Lower lobe of right lung (tissue), 2 donors: ENCODE data around the gene SMTNL2. TPM values are rescaled to one million over a fixed set of nuclear protein-coding genes. Genes with fewer than 3 reads are reported as not detected.

Source experiments
- ATAC-seq, 2 donors: fragments of 200-7000 bp; cut with Tn5 transposase; one replicate each; pipeline ENCODE4 v1.9.1; 2020 to 2022; ENCODE audit warnings: mild to moderate bottlenecking in 2 of 2, moderate library complexity in 2 of 2
- DNase-seq: peaks from one replicate; pipeline ENCODE4 v3.0.0-alpha.2; 2020
- H3K27ac ChIP-seq: fragments of 200-600 bp; one replicate; pipeline ENCODE4 v1.8.0; 2022
- H3K27me3 ChIP-seq: fragments of 200-600 bp; one replicate; pipeline ENCODE4 v1.8.0; 2022; ENCODE audit warnings: low read depth
- H3K36me3 ChIP-seq: fragments of 200-600 bp; one replicate; pipeline ENCODE4 v1.8.0; 2022; ENCODE audit warnings: mild to moderate bottlenecking
- H3K4me1 ChIP-seq: fragments of 200-600 bp; one replicate; pipeline ENCODE4 v1.8.0; 2022
- H3K4me3 ChIP-seq: fragments of 200-600 bp; one replicate; pipeline ENCODE4 v1.8.0; 2022; ENCODE audit warnings: mild to moderate bottlenecking
- H3K9me3 ChIP-seq: fragments of 200-600 bp; one replicate; pipeline ENCODE4 v1.8.0; 2022
- intact Hi-C: fragments of 100-400 bp; cut with DNase I; formaldehyde crosslinking; loops from one replicate; pipeline ENCODE4 v1.11.0; 2022
- total RNA-seq: library from RNA; stranded (reverse); fragmentation: NEBNext Ultra II Directional; extraction: Animal tissue kit (Norgen Biotek cat#: 25700); gene quantifications from one replicate; pipeline ENCODE4 v1.2.1, GENCODE V29; 2021
- TF ChIP-seq, protein P1 (sequence below): fragments of 200-600 bp; IDR thresholded peaks from one replicate; pipeline ENCODE4 v1.8.0; 2022; ENCODE audit warnings: antibody characterized with exemption, mild to moderate bottlenecking
- donor health status: DM: no; HTN: yes; CAD: no; lungs with severe emphysema.

The SMTNL2 gene
- total RNA-seq, 1 donor from 2014 or later, result 6.4 TPM

- DNase-seq, result no peak
- no peaks in the 10 kb centered on the region for H3K9me3 ChIP-seq
- no peak overlapping the region for H3K27ac ChIP-seq
- H3K4me3 ChIP-seq, result no peak overlapping the region
- TF ChIP-seq, protein P1, sequence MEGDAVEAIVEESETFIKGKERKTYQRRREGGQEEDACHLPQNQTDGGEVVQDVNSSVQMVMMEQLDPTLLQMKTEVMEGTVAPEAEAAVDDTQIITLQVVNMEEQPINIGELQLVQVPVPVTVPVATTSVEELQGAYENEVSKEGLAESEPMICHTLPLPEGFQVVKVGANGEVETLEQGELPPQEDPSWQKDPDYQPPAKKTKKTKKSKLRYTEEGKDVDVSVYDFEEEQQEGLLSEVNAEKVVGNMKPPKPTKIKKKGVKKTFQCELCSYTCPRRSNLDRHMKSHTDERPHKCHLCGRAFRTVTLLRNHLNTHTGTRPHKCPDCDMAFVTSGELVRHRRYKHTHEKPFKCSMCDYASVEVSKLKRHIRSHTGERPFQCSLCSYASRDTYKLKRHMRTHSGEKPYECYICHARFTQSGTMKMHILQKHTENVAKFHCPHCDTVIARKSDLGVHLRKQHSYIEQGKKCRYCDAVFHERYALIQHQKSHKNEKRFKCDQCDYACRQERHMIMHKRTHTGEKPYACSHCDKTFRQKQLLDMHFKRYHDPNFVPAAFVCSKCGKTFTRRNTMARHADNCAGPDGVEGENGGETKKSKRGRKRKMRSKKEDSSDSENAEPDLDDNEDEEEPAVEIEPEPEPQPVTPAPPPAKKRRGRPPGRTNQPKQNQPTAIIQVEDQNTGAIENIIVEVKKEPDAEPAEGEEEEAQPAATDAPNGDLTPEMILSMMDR, result no peak
- no peak for ATAC-seq
- intact Hi-C loops, result no loop called here
- no peaks in the 10 kb centered on the region for H3K27me3 ChIP-seq
- H3K36me3 ChIP-seq, result peaks cover 95% of the 10 kb centered on the region
- H3K4me1 ChIP-seq, result peaks cover 5% of the 10 kb centered on the region
Observed at GRCh38 chr17:4548721-4549531, 35.4 kb upstream of the SMTNL2 start.

DNA sequence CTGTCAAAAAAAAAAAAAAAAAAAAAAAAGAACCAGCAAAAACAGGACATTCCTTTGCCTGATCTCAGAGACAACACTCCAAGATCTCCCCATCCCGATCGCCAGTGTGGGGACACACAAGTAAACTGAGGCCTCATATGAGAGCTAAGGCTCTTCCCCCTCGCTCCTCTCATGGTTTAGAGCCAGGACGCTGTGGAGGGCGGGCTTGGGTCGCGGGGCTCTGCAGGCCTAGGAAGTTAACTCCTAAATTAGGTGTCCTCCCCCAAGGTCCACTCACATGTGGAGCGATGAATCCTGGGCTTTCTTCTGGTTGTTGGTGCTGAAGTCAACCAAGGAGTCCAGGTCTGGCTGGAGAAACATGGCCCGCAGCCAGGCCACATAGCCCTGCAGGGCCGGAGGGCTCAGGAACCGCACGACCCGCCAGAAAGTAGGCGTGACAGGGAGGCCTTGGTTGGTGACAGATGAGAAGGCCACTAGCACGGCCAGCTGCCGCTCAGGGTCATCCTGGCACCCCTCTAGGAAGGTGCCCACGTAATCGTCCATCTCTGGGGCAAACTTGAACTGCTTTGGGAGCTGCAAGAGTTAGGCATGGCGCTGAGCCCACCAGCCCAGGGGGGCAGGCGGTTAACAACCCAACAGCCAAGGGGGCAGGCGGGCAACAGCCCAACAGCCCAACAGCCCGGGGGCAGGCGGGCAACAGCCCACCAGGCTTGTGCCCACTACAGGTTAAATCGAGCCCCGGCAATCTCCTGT lies 34.4 kb upstream of the SMTNL2 start:
- no peaks in the 10 kb centered on the region for H3K9me3 ChIP-seq
- no peak overlapping the region for H3K27ac ChIP-seq
- intact Hi-C loops, result no loop called here
- TF ChIP-seq, protein P1, result no peak
- no peak for DNase-seq
- H3K36me3 ChIP-seq, result peaks cover 86% of the 10 kb centered on the region
- peaks cover 13% of the 10 kb centered on the region for H3K4me1 ChIP-seq
- H3K4me3 ChIP-seq, result no peak overlapping the region
- no peak for ATAC-seq
- H3K27me3 ChIP-seq, result no peaks in the 10 kb centered on the region

DNA sequence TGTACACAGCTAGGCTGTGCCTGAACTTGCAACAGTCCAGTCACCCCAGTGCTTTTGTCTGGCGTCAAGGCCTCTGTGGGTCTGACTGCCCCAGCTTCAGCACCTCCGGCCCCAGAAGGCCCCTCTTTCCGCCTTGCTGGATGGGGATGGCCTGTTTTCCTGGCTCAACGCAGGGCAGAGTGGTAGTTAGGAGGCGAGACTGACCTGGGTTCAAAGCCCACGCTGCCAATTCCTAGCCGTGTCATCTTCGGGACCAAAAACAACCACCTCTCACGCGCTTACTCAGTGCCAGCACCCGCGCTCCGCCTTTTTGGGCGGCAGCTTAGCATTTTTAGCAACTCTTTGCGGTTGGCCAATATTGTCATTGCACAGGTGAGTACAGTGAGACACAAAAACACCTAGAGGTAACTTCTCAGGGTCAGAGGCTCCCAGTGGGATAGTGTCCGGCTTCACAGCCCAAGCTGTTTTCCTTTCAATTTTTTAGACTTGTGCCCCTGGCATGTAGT lies 33.7 kb upstream of the SMTNL2 start:
- H3K36me3 ChIP-seq, result peaks cover 81% of the 10 kb centered on the region
- no peaks in the 10 kb centered on the region for H3K9me3 ChIP-seq
- H3K4me3 ChIP-seq, result no peak overlapping the region
- H3K4me1 ChIP-seq, result peaks cover 15% of the 10 kb centered on the region
- H3K27ac ChIP-seq, result no peak overlapping the region
- TF ChIP-seq, protein P1, result no peak
- H3K27me3 ChIP-seq, result no peaks in the 10 kb centered on the region
- no peak for ATAC-seq
- intact Hi-C loops, result no loop called here
- no peak for DNase-seq

DNA sequence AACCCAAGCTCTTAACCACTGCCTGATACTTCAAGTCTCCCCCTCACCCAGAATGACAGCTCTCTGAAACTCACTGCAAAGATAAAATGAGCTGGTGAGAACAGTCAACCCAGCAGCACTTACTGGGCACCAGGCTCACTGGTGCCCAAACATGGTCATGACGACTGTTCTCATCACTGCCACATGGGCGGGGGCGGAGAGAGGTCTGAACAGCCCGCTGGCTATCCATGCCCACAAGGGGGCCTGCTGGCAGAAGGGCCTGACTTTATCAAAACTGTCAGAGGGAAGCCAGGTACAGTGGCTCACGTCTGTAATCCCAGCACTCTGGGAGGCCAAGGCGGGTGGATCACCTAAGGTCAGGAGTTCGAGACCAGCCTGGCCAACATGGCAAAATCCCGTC lies 33.2 kb upstream of the SMTNL2 start:
- intact Hi-C loops, result no loop called here
- TF ChIP-seq, protein P1, result no peak
- Histone ChIP-seq H3K27ac (no peak overlapping the region), H3K9me3 (no peaks in the 10 kb centered on the region), H3K4me3 (no peak overlapping the region), H3K4me1 (peaks cover 20% of the 10 kb centered on the region), H3K36me3 (peaks cover 77% of the 10 kb centered on the region), H3K27me3 (no peaks in the 10 kb centered on the region)
- ATAC-seq, result no peak
- no peak for DNase-seq

DNA sequence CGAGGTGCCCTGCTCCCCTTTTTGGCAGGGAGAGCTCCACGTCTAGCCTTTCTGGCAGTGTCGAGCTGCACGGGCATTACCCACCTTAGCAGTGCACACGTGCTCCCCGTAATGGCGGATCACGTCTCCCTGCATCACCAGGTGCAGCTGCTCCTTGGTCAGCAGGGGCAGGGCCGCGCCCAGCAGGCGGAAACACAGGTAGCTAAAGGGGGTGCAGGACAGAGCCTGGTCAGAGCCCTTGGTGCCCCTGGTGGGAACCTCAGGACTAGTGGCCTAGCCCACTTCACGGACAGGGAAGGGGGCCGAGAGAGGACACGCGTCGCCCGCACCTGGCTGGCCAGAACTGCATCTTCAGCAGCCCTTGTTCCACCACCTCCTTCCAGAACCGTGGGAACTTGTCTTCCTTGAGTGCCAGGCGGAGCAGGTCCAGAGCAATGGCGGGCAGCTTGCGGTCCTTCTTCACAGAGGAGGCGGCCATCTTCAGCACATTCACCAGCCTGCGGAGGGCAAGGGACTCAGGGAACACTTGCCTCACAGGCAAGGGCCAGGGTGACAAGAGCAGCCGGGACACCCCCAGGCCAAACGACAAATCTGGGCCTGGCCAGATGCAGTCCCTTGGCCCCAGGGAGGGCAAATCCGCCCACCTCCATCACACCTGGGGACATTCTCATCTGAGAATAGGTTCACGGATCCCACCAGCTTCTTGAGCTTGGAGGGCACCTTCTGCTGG lies 32.4 kb upstream of the SMTNL2 start:
- peaks cover 69% of the 10 kb centered on the region for H3K36me3 ChIP-seq
- no peak for ATAC-seq
- H3K27me3 ChIP-seq, result no peaks in the 10 kb centered on the region
- no peaks in the 10 kb centered on the region for H3K9me3 ChIP-seq
- no peak overlapping the region for H3K27ac ChIP-seq
- H3K4me1 ChIP-seq, result peaks cover 21% of the 10 kb centered on the region
- intact Hi-C loops, result no loop called here
- DNase-seq, result no peak
- no peak overlapping the region for H3K4me3 ChIP-seq
- TF ChIP-seq, protein P1, result no peak
